Fibroblast of peridontal ligament (primary cell): ENCODE results near the gene WWTR1.

ENCODE experiments used
- DNase-seq: peaks from one replicate; pipeline ENCODE4 v3.0.0-alpha.2; 2010; ENCODE audit errors: extremely low read depth

The WWTR1 gene

DNA sequence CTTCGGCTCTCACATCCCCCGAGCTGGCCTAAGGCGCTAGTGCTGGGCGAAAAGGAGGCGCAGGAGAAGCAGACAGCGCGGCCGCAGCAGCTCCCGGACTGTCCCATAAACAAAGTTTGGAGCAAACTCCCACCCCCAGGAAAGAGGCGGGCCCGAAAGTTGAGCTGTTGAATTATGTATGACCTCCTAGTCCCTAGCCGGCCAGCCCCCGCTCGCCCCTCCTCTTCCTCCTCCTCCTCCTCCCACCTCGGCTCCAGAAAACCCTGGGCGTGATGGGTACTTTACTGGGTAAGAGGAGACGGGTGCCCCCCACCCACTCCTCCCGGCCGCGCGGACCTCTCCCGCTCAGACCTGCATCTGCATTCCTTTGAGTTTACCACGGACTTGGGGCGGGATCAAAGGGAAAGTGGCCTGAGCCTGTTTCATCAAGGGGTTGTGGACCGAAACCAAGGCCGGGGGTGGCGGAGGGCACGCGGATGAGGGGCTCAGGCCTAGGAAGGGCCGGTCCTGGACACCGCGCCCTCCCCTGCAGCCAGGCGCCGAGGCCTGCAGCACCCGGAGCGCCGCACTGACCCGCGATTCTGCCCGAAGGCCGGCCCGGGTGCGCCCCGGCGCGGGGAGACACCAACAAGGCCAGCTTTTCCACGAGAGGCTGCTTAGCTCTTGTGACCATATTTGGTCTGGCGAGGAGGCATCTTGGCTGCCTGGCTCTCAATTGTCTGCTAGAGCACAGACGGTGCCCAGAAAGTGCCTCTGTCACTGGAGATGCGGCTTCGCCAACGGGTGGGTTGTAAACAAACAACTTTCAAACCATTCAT lies at the start of gene WWTR1:
WWTR1 (minus strand) TSS at position 100 of the 818 bp plus-strand sequence. CDS start 719 bp downstream, outside the sequence.
- peak; percentile 93 for DNase-seq

- peak; percentile 63 for DNase-seq
Observed at GRCh38 chr3:149706905-149707304, 49.1 kb upstream of the WWTR1 start.

DNA sequence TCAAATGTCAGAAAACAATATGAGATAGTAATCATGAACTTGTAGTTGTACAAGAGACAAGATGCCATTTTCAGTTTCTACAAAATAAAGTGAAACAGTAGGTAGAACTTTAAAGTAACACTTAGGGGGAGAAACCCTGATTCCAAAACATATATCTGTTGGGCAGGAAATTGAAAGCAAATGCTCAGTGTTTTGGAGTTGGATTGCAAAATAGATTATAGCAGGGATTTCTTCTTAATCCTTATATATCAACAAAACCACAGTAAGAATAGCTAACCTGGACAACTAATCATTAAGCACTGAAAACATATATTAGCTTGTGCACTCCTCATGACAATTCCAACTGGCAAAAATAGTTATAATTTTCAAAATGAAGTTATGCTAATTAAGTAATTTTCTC lies 47.6 kb upstream of the WWTR1 start:
- DNase-seq: peak; percentile 42

- peak; percentile 81 for DNase-seq
Observed at GRCh38 chr3:149703466-149703865, 45.6 kb upstream of the WWTR1 start.

DNA sequence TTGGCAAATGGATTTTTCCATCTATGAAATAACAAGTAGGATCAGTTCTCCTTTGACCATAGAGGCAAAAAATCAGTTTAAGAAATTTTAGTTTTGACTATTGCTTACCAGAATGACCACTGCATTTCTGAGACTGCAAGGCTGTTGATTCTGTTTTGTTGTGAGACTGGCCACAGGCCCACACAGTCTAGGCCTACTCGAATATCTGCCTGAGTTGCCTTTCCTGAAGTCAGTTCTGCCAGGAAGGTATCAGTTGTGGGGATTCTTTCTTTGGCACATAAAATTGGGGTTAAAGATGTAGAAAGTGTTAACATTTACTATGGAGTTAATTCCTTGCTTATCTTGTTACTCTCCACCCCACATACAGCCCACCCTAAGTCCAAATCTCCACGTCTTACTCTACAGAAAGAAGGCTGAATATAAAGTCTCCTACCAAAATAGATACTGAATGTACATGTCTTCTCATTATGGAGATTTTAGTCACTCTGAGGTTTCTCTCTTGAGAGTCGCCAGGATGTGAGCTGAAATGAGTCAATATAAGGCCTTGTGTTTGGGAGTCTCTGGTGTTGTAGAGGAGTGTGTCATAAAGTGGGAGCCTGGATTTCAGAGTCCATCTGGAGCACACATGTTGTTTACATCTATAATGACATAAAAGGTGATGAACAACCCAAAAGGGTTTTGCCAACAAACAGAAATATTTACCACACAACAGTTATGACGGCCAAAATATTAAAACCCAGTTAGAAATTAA lies 45.0 kb upstream of the WWTR1 start:
- DNase-seq: peak; percentile 91

- peak; percentile 12 for DNase-seq
Observed at GRCh38 chr3:149701977-149702350, 44.1 kb upstream of the WWTR1 start.

DNA sequence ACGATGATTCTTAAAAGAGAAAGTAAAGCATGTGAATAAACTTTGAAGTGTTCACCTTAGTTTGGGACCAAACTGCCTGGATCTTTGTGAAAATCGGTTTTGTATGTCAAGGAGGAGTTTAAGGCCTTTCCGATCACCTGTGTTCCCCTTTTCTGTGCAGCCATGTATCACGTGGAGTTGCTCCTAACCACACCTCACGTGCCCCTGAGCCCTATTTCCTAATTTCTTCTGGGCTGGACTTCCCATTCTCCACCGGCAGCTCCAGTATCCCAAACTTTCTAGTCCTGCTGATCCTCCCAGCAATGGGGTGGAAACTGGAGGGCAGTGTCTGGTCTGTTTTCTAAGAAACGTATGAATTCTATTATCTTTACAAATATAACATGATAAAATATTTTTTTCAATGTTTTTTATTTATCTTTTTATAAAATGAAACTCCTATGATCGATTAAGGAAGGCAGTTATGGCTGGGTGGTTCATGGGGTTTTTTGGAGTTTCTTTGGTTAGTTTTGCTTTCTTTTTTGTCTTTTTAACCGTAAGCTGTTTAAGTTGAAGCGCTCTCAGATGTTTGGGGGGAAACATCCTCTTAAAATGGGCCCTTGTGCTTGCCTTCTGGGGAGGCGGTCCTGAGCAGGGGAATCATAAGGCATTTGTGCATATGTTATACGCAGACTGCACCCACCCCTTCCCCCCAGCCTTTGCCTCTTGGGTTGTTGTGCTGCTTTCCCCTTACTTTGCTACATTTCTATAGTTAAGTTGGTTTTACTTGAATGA lies 43.6 kb upstream of the WWTR1 start:
- DNase-seq: peak; percentile 43

GRCh38 chr3:149688122-149688757 lies 30.4 kb upstream of the WWTR1 start:
- no peak for DNase-seq

- no peak for DNase-seq
Observed at GRCh38 chr3:149686996-149687395, 29.2 kb upstream of the WWTR1 start.

- DNase-seq: no peak
Observed at GRCh38 chr3:149678351-149678950, 20.6 kb upstream of the WWTR1 start.

- DNase-seq: peak; percentile 41
Observed at GRCh38 chr3:149673393-149673792, 15.6 kb upstream of the WWTR1 start.

DNA sequence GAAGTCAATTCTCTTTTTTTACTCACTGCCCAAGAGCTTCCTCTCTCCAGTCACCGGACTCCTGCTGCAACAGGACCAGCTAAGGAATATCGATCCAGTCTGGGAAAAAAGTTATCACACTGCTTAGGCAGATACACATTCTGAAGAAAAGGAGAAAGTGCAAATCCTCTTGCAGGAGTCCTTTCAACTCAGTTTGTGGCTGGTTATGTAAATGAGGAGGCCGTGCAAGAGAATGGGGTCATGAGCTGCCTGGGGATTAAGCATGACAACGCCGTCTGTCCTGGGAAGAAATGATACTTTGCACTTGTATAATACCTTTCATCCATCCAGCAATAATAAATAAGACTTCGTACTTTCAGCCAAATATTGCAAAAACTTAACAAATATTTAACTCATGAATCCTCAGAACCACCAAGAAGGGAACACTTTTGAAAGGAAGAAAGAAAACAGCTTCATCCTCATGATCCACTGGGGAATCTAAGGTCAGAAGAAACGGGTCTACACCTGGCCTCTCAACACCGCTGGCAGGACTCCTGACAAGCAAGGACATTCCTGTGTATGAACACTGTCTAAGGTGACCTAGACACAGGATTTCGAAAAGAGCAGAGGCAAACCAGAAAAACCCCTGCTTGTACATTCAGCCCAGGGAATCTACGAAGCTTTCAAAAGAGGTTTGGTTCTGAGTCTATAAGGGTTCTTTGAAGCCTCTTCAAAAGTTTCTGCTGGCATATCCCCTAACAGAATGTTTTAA lies 13.1 kb upstream of the WWTR1 start:
- DNase-seq: no peak

GRCh38 chr3:149667576-149667975 lies 9.8 kb upstream of the WWTR1 start:
- no peak for DNase-seq

DNA sequence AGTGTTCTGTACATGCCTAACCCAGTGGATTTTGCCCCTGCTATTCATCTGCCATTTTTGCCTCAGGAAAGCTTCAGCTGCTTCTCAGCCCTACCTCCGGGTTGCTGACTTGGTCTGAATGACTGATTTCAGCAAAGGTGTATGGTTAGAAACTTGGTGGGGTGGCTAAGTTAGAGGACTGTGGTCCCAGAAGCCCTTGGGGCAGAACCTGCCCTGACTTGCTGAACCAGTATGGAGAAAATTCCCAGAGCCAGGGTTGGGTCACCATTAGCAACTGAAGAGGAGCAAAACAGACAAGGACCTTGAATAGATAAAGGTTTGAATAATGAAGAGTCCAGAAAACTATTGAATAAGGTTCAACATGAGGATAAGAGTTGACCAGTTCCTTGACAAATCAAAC lies 6.1 kb upstream of the WWTR1 start:
- DNase-seq: no peak

GRCh38 chr3:149662240-149662887 lies 4.5 kb upstream of the WWTR1 start:
- DNase-seq: peak; percentile 48

GRCh38 chr3:149660462-149660861 lies 2.6 kb upstream of the WWTR1 start:
- DNase-seq: no peak

GRCh38 chr3:149658744-149659497 lies 1.1 kb upstream of the WWTR1 start:
- DNase-seq: no peak

GRCh38 chr3:149657321-149657925 lies 402 bp downstream of the WWTR1 start:
- DNase-seq: peak; percentile 65
